ENCODE results near the gene CAVIN3.

The CAVIN3 gene

DNA sequence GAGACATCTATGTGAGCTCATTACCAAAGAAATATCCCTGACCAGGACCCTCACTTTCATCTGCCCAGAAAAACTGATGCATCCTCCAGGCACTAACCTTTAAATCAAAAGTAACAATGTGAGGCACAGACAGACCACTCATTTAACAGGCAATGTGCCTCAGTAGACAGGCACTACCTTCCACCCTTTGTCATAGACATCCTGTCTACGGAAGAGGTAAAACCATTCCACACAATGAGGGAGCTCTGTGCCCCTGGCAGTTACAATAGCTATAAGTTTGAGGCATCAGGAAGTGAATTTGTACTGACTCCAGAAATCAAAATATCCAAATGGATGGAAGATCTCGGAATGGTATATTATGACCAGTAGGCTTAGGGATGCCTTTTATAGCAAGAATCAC lies 6.7 kb upstream of the CAVIN3 start:
- no peak overlapping the region for H3K4me3 ChIP-seq (replicated peaks in 1 of 2; ENCODE audit: low read depth in 2 of 2, low read length in 2 of 2)
- TF ChIP-seq CTCF (IDR thresholded peaks at IDR 0.05; ENCODE audit: low read depth, low read length) = no peak
- no peak for DNase-seq (ENCODE audit: low read depth in 2 of 2)

DNA sequence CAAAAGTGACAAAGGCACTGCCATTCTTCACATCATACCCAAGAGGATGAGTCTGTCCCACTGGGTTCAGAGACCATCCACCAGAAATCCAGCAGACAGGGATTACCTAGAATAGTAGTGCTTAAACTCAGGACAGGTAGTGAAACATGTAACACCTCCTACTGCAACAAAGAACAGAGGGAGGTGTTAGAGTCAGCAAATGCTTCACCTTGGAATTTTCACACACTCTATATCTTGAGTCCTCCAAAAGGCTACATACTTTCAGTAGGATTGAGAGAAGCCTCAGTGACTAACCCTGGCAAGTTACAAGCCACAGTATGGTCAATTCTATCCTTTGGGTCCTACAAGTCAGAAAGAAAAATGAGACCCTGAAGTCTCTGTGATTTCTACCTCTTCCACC lies 6.0 kb upstream of the CAVIN3 start:
- no peak for DNase-seq (ENCODE audit: low read depth in 2 of 2)
- no peak for TF ChIP-seq CTCF (IDR thresholded peaks at IDR 0.05; ENCODE audit: low read depth, low read length)
- no peak overlapping the region for H3K4me3 ChIP-seq (replicated peaks in 1 of 2; ENCODE audit: low read depth in 2 of 2, low read length in 2 of 2)

GRCh38 chr11:6323291-6323905 lies 3.1 kb upstream of the CAVIN3 start:
- no peak overlapping the region for H3K4me3 ChIP-seq (replicated peaks in 1 of 2; ENCODE audit: low read depth in 2 of 2, low read length in 2 of 2)
- no peak for TF ChIP-seq CTCF (IDR thresholded peaks at IDR 0.05; ENCODE audit: low read depth, low read length)
- no peak for DNase-seq (ENCODE audit: low read depth in 2 of 2)

DNA sequence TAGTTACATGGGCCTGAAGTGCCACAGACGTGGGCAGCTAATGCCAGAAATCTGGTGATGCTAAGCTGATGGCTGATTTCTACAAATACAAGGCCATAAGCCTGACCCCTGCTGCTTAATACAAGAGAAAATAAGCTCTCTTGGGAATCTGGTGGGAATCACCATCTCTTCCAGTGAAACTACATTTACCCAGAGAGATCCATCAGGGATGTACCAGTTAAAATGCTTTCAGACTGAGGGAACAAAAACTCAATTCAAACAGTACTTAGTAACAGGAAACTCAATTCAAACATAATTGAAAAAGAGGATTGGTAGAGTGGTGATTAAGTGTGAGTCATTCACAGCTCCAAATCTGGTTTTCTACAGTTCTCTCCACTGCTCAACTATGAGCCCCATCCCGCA lies 1.7 kb upstream of the CAVIN3 start:
- no peak overlapping the region for H3K4me3 ChIP-seq (replicated peaks in 1 of 2; ENCODE audit: low read depth in 2 of 2, low read length in 2 of 2)
- peak; percentile 54 to 70 for DNase-seq (ENCODE audit: low read depth in 2 of 2)
- TF ChIP-seq CTCF (IDR thresholded peaks at IDR 0.05; ENCODE audit: low read depth, low read length) = no peak

GRCh38 chr11:6321356-6321755 lies 1.1 kb upstream of the CAVIN3 start:
- TF ChIP-seq CTCF (IDR thresholded peaks at IDR 0.05; ENCODE audit: low read depth, low read length) = no peak
- peak overlapping the region in 1 of 2 donors; percentile 73 for H3K4me3 ChIP-seq (replicated peaks in 1 of 2; ENCODE audit: low read depth in 2 of 2, low read length in 2 of 2)
- no peak for DNase-seq (ENCODE audit: low read depth in 2 of 2)

- no peak for TF ChIP-seq CTCF (IDR thresholded peaks at IDR 0.05; ENCODE audit: low read depth, low read length)
- peak; percentile 95 to 96 for DNase-seq (ENCODE audit: low read depth in 2 of 2)
- H3K4me3 ChIP-seq (replicated peaks in 1 of 2; ENCODE audit: low read depth in 2 of 2, low read length in 2 of 2) = peak overlapping the region; percentile 59 to 73
These were observed 444 bp downstream of the CAVIN3 start for GRCh38 chr11:6319704-6320410.
